Measurements from ENCODE around the gene CCDC92. TPM values are rescaled to one million over a fixed set of nuclear protein-coding genes. Genes with fewer than 3 reads are reported as not detected.
A peak's percentile ranks its signal among the peaks of the same experiment; 100 is the strongest.

Gene CCDC92
- polyA plus RNA-seq, 1 of the 3 experiments (the other 2 are of a cell fraction): 53.5 TPM

DNA sequence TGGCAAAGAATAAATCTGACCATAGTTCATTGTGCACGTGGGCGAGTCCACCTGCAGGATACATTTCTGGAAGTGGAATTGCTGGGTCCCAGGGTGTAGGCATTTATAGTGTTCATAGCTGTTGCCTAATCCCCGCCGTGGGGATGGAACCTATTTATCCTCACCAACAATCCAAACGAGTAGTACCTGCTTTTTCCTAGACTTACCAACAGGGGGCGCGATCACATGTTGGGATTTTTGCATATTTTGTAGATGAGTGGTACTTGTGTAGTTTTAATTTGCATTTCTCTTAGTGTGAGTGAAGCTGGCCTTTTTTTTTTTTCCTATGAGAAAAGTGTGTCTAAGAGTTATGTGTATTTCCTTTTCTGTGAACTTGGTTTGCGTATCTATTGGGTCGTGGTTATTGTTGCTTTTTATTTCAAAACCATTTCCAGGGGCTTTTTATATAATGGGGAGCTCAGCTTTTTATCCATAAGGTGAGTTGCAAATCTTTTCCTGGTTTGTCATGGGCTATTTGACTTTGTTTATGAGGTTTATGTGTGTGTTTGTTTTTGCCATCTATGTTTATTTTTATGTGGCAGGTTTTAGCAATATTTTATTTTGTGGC lies 67.2 kb downstream of the CCDC92 start:
- Histone ChIP-seq H3K27ac (ENCODE audit: low read depth in 2 of 2, low read length in 1 of 2) (no peak overlapping the region), H3K9me2 (no peaks in the 10 kb centered on the region), H4K20me1 (ENCODE audit: insufficient read depth) (no peaks in the 10 kb centered on the region), H3K9ac (no peak overlapping the region), H2AFZ (ENCODE audit: low read depth) (no peak overlapping the region), H3K27me3 (ENCODE audit: insufficient read depth) (no peaks in the 10 kb centered on the region), H3K4me3 (ENCODE audit: low read depth in 2 of 2, low read length in 1 of 2) (no peak overlapping the region), H3F3A (replicated peaks; ENCODE audit: insufficient read depth) (no peaks in the 10 kb centered on the region), H3K79me2 (ENCODE audit: insufficient read depth) (no peaks in the 10 kb centered on the region), H3K4me2 (no peak overlapping the region), H3K9me3 (no peaks in the 10 kb centered on the region), H3K4me1 (ENCODE audit: control insufficient read depth in 1 of 2, insufficient read depth in 2 of 2, low read depth in 1 of 2, low read length in 1 of 2) (peaks cover 0 to 6% of the 10 kb centered on the region in 2 experiments; a peak in 1 of 4 replicates), H3K36me3 (replicated peaks in 1 of 2; ENCODE audit: control insufficient read depth in 1 of 2, insufficient read depth in 2 of 2, low read length in 1 of 2) (no peaks in the 10 kb centered on the region)
- peak; percentile 74 for DNase-seq
- ChIA-PET POLR2A (no interaction called here), CTCF (interaction anchor here (0.6 to 3.2 kb wide), 28 partner anchors 9 to 842 kb away, joined by 3 to 21 read pairs (median 4); no protein-coding TSS in a partner anchor)
- TF ChIP-seq JUND (IDR thresholded peaks at IDR 0.05) (peak; percentile 54), SMC3 (IDR thresholded peaks at IDR 0.05; ENCODE audit: low read depth, low read length) (peak; percentile 56; the same call in 1 of the 2 replicates), FOSL2 (IDR thresholded peaks at IDR 0.05; ENCODE audit: borderline replicate concordance, low read depth) (peak; percentile 65; the same call in 1 of the 2 replicates), TCF12 (IDR thresholded peaks at IDR 0.05) (no peak), RAD21 (IDR thresholded peaks at IDR 0.05; ENCODE audit: low read length) (peak; percentile 57), CTCF (IDR thresholded peaks at IDR 0.05) (peak; percentile 78), FOXM1 (IDR thresholded peaks at IDR 0.05; ENCODE audit: low read depth) (no peak)
- 35% methylated on average over 9 of the region's 9 CpGs for WGBS (ENCODE audit: low lambda C conversion rate)

DNA sequence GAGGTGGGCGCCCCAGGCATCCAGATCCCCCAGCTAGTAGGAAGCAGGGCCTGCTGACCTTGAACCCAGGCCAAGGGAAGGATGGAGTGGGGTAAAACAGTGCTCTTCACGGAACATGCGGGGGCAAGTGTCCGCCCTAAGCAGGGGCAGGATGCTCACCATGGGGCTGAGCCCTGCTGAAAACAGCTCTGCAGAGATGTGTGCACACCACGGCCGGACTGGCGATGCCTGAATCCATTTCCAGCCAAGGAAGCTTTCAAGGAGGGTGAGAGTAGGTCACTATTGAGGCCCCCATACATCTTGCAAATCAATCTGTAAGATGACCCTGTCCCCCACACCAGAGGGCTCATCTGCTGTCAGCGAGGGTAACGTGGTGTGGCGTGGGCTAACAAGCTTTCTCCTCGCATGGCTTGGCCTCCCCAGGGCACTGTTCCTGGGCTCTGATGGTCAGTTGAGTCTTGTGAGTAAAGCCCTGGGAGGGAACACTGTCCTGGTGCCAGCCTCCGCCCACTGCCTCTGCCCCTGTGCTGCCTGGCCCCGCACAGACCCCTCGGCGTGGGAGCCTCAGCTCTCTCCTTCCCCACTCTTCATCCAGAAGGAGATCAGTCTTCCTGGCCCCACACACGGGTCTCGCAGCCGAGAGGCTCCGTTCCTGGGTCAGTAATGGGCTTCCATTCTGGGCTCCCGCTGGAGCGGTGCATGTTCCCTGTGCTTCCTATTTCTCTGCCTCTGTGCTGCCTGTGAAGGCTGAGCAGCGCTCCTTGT lies 69.1 kb downstream of the CCDC92 start:
- CTCF ChIA-PET: interaction anchor here (0.8 to 3.2 kb wide), 4 partner anchors 28 to 128 kb away, joined by 3 to 21 read pairs (median 3); no protein-coding TSS in a partner anchor

More for the DNA sequence above, 69.1 kb downstream of the CCDC92 start:
- H3K27ac ChIP-seq (ENCODE audit: low read depth in 2 of 2, low read length in 1 of 2): no peak overlapping the region
- H3K4me2 ChIP-seq: no peak overlapping the region
- no peaks in the 10 kb centered on the region for H3K79me2 ChIP-seq (ENCODE audit: insufficient read depth)
- POLR2A ChIA-PET: no interaction called here
- 67% methylated on average over 12 of the region's 22 CpGs for WGBS (ENCODE audit: low lambda C conversion rate)
- no peaks in the 10 kb centered on the region; a peak in 1 of 4 replicates for H3K4me1 ChIP-seq (ENCODE audit: control insufficient read depth in 1 of 2, insufficient read depth in 2 of 2, low read depth in 1 of 2, low read length in 1 of 2)
- no peak overlapping the region for H2AFZ ChIP-seq (ENCODE audit: low read depth)
- no peaks in the 10 kb centered on the region for H3K9me3 ChIP-seq
- H3K9me2 ChIP-seq: no peaks in the 10 kb centered on the region
- no peaks in the 10 kb centered on the region for H3F3A ChIP-seq (replicated peaks; ENCODE audit: insufficient read depth)
- no peaks in the 10 kb centered on the region for H4K20me1 ChIP-seq (ENCODE audit: insufficient read depth)
- H3K9ac ChIP-seq: no peak overlapping the region
- no peak for DNase-seq
- TF ChIP-seq RCOR1 (IDR thresholded peaks at IDR 0.05; ENCODE audit: low read length): no peak
- TF ChIP-seq TAF1 (IDR thresholded peaks at IDR 0.05; ENCODE audit: borderline replicate concordance, low read depth, low read length): no peak
- no peak for TF ChIP-seq RXRA (IDR thresholded peaks at IDR 0.05; ENCODE audit: borderline replicate concordance, low read depth)
- no peak for TF ChIP-seq TEAD4 (IDR thresholded peaks at IDR 0.05; ENCODE audit: borderline replicate concordance, insufficient read depth)
- TF ChIP-seq, protein P1, sequence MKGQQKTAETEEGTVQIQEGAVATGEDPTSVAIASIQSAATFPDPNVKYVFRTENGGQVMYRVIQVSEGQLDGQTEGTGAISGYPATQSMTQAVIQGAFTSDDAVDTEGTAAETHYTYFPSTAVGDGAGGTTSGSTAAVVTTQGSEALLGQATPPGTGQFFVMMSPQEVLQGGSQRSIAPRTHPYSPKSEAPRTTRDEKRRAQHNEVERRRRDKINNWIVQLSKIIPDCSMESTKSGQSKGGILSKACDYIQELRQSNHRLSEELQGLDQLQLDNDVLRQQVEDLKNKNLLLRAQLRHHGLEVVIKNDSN (IDR thresholded peaks at IDR 0.05; ENCODE audit: borderline replicate concordance, low read depth): no peak
- TF ChIP-seq PBX3 (IDR thresholded peaks at IDR 0.05): no peak
- no peak for TF ChIP-seq RAD21 (IDR thresholded peaks at IDR 0.05; ENCODE audit: low read length)
- TF ChIP-seq JUND (IDR thresholded peaks at IDR 0.05): no peak
- TF ChIP-seq POLR2AphosphoS5 (IDR thresholded peaks at IDR 0.05; ENCODE audit: low read depth, low read length): no peak
- TF ChIP-seq EP300 (IDR thresholded peaks at IDR 0.05; ENCODE audit: borderline replicate concordance in 1 of 2, low read depth in 1 of 2, low read length in 1 of 2): no peak
- TF ChIP-seq, protein P2, sequence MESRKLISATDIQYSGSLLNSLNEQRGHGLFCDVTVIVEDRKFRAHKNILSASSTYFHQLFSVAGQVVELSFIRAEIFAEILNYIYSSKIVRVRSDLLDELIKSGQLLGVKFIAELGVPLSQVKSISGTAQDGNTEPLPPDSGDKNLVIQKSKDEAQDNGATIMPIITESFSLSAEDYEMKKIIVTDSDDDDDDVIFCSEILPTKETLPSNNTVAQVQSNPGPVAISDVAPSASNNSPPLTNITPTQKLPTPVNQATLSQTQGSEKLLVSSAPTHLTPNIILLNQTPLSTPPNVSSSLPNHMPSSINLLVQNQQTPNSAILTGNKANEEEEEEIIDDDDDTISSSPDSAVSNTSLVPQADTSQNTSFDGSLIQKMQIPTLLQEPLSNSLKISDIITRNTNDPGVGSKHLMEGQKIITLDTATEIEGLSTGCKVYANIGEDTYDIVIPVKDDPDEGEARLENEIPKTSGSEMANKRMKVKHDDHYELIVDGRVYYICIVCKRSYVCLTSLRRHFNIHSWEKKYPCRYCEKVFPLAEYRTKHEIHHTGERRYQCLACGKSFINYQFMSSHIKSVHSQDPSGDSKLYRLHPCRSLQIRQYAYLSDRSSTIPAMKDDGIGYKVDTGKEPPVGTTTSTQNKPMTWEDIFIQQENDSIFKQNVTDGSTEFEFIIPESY (IDR thresholded peaks at IDR 0.05; ENCODE audit: borderline replicate concordance, low read depth): no peak
- no peak for TF ChIP-seq FOXM1 (IDR thresholded peaks at IDR 0.05; ENCODE audit: low read depth)
- TF ChIP-seq, protein P3, sequence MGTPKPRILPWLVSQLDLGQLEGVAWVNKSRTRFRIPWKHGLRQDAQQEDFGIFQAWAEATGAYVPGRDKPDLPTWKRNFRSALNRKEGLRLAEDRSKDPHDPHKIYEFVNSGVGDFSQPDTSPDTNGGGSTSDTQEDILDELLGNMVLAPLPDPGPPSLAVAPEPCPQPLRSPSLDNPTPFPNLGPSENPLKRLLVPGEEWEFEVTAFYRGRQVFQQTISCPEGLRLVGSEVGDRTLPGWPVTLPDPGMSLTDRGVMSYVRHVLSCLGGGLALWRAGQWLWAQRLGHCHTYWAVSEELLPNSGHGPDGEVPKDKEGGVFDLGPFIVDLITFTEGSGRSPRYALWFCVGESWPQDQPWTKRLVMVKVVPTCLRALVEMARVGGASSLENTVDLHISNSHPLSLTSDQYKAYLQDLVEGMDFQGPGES (IDR thresholded peaks at IDR 0.05; ENCODE audit: low read depth, low read length): no peak
- no peak for TF ChIP-seq MXI1 (IDR thresholded peaks at IDR 0.05; ENCODE audit: low read depth, low read length)
- TF ChIP-seq ELF1 (IDR thresholded peaks at IDR 0.05): no peak
- H3K27me3 ChIP-seq (ENCODE audit: insufficient read depth): no peaks in the 10 kb centered on the region
- no peaks in the 10 kb centered on the region for H3K36me3 ChIP-seq (replicated peaks in 1 of 2; ENCODE audit: control insufficient read depth in 1 of 2, insufficient read depth in 2 of 2, low read length in 1 of 2)
- no peak overlapping the region for H3K4me3 ChIP-seq (ENCODE audit: low read depth in 2 of 2, low read length in 1 of 2)

Measured in SK-N-SH (cell line).